Measurements from ENCODE around the gene SLC16A3.
A peak's percentile ranks its signal among the peaks of the same experiment; 100 is the strongest.

DNA sequence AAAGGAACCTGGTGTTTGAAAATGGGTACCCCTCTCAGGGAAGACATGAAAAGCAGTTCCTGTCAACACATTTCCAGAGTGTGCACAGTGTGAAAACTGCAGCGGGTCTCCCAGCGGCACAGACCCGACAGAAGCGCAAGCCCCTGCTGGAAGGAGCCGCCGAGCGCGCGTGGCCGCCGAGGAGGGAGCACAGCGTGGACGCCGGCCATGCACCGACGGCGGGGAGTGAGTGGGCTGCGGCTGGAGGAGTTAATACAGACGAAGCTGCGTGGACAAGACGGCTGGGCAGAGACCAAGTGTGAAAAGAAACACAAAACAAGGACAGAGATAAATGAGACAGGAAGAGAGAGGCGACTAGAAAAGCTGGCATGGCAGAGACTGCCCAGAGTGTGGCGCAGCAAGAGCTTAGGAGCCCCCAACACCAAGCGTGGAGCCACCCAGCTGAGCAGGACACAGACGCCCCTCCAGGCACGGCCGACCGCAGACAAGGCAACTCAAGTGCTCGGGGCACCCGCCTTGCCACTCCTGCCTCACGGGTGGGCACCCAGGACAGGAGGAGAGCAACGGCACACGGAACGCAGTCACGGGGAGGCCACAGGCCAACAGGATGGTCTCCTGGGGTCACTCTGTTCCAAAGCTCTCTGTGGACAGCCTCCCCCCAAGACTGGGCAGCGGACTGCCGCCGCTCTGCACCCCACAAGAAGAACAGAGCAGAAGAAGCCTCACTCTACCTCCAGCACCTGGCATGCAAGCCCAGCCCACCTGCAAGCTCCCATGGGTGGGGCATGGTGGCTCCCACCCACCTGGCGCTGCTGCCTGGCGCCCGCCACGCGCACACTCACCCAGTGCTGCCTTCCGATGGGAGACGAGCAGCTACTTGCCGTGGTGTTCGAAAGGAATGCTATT lies 16.5 kb downstream of the SLC16A3 start:
- TF ChIP-seq, protein P1, sequence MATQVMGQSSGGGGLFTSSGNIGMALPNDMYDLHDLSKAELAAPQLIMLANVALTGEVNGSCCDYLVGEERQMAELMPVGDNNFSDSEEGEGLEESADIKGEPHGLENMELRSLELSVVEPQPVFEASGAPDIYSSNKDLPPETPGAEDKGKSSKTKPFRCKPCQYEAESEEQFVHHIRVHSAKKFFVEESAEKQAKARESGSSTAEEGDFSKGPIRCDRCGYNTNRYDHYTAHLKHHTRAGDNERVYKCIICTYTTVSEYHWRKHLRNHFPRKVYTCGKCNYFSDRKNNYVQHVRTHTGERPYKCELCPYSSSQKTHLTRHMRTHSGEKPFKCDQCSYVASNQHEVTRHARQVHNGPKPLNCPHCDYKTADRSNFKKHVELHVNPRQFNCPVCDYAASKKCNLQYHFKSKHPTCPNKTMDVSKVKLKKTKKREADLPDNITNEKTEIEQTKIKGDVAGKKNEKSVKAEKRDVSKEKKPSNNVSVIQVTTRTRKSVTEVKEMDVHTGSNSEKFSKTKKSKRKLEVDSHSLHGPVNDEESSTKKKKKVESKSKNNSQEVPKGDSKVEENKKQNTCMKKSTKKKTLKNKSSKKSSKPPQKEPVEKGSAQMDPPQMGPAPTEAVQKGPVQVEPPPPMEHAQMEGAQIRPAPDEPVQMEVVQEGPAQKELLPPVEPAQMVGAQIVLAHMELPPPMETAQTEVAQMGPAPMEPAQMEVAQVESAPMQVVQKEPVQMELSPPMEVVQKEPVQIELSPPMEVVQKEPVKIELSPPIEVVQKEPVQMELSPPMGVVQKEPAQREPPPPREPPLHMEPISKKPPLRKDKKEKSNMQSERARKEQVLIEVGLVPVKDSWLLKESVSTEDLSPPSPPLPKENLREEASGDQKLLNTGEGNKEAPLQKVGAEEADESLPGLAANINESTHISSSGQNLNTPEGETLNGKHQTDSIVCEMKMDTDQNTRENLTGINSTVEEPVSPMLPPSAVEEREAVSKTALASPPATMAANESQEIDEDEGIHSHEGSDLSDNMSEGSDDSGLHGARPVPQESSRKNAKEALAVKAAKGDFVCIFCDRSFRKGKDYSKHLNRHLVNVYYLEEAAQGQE (IDR thresholded peaks at IDR 0.05; ENCODE audit: borderline replicate concordance): no peak
- TF ChIP-seq, protein P1 (CRISPR knock-in tag; IDR thresholded peaks at IDR 0.05; ENCODE audit: low read depth): no peak
- TF ChIP-seq FOS (IDR thresholded peaks at IDR 0.05; ENCODE audit: extremely low read depth, insufficient read length) (no peak), POLR2AphosphoS5 (IDR thresholded peaks at IDR 0.05; ENCODE audit: control insufficient read depth, insufficient read depth, low read depth, low read length) (peak; percentile 14; the same call in 1 of the 2 replicates), SP1 (CRISPR knock-in tag; IDR thresholded peaks at IDR 0.05) (no peak), PHF8 (IDR thresholded peaks at IDR 0.05; ENCODE audit: borderline replicate concordance, low read length) (no peak), ZNF232 (CRISPR knock-in tag; IDR thresholded peaks at IDR 0.05) (no peak), RFX7 (CRISPR knock-in tag; IDR thresholded peaks at IDR 0.05) (no peak), ZBTB8A (IDR thresholded peaks at IDR 0.05; ENCODE audit: partially characterized antibody) (no peak), RBM34 (IDR thresholded peaks at IDR 0.05; ENCODE audit: borderline replicate concordance, insufficient read depth, low read length) (no peak), THRAP3 (IDR thresholded peaks at IDR 0.05; ENCODE audit: borderline replicate concordance) (no peak), ZNF217 (CRISPR knock-in tag; IDR thresholded peaks at IDR 0.05) (no peak), ZNF274 (IDR thresholded peaks at IDR 0.05; ENCODE audit: borderline replicate concordance, low read depth, low read length) (no peak)
- TF ChIP-seq, protein P2, sequence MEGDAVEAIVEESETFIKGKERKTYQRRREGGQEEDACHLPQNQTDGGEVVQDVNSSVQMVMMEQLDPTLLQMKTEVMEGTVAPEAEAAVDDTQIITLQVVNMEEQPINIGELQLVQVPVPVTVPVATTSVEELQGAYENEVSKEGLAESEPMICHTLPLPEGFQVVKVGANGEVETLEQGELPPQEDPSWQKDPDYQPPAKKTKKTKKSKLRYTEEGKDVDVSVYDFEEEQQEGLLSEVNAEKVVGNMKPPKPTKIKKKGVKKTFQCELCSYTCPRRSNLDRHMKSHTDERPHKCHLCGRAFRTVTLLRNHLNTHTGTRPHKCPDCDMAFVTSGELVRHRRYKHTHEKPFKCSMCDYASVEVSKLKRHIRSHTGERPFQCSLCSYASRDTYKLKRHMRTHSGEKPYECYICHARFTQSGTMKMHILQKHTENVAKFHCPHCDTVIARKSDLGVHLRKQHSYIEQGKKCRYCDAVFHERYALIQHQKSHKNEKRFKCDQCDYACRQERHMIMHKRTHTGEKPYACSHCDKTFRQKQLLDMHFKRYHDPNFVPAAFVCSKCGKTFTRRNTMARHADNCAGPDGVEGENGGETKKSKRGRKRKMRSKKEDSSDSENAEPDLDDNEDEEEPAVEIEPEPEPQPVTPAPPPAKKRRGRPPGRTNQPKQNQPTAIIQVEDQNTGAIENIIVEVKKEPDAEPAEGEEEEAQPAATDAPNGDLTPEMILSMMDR (IDR thresholded peaks at IDR 0.05 in 2 of 3, conservative IDR thresholded peaks at IDR 0.05 in 1 of 3; ENCODE audit: insufficient read depth in 2 of 3, low read depth in 1 of 3, low read length in 3 of 3): no peak
